ENCODE results near the gene RABGGTA.

Gene RABGGTA

DNA sequence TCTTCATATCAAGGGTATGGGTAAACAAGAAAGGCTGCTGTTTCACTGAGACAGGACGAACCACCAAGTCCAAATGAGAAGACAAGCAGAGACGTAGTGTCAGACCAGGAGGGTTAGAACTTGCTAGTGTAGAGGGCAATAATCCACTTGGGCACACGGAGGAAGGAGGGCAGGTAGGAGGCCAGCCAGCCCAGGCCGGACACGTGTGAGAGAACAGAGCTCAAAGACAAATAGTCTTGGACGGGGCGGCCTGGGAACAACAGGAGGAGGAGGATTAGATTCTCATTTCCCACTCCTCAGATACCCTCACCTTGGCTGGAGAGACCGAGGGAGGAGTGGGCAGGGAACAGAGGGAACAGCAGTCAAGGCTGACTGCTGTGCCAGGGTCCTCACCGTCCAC lies 19.3 kb upstream of the RABGGTA start:
- no peaks in the 10 kb centered on the region for H3F3A ChIP-seq (ENCODE audit: insufficient read depth, low read length)
- peaks cover 37% of the 10 kb centered on the region for H3K36me3 ChIP-seq (ENCODE audit: insufficient read depth, low read length)
- H3K27ac ChIP-seq (ENCODE audit: low read depth, low read length, poor library complexity, severe bottlenecking) = no peak overlapping the region
- no peaks in the 10 kb centered on the region for H4K20me1 ChIP-seq (ENCODE audit: insufficient read depth, low read length)
- H3K4me3 ChIP-seq (ENCODE audit: low read depth, low read length, poor library complexity, severe bottlenecking) = no peak overlapping the region
- no peak for TF ChIP-seq EZH2 (IDR thresholded peaks at IDR 0.05; ENCODE audit: borderline replicate concordance, low read length)
- TF ChIP-seq, protein P1, sequence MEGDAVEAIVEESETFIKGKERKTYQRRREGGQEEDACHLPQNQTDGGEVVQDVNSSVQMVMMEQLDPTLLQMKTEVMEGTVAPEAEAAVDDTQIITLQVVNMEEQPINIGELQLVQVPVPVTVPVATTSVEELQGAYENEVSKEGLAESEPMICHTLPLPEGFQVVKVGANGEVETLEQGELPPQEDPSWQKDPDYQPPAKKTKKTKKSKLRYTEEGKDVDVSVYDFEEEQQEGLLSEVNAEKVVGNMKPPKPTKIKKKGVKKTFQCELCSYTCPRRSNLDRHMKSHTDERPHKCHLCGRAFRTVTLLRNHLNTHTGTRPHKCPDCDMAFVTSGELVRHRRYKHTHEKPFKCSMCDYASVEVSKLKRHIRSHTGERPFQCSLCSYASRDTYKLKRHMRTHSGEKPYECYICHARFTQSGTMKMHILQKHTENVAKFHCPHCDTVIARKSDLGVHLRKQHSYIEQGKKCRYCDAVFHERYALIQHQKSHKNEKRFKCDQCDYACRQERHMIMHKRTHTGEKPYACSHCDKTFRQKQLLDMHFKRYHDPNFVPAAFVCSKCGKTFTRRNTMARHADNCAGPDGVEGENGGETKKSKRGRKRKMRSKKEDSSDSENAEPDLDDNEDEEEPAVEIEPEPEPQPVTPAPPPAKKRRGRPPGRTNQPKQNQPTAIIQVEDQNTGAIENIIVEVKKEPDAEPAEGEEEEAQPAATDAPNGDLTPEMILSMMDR (IDR thresholded peaks at IDR 0.05; ENCODE audit: low read length) = no peak
- H3K4me1 ChIP-seq (ENCODE audit: insufficient read depth, low read length, severe bottlenecking) = no peaks in the 10 kb centered on the region
- H2AFZ ChIP-seq (ENCODE audit: low read length) = no peak overlapping the region
- H3K9me2 ChIP-seq (ENCODE audit: low read depth, low read length) = no peaks in the 10 kb centered on the region
- no peaks in the 10 kb centered on the region for H3K9me3 ChIP-seq (ENCODE audit: low read length)
- no peaks in the 10 kb centered on the region for H3K79me2 ChIP-seq (ENCODE audit: insufficient read depth, low read length)
- H3K4me2 ChIP-seq (ENCODE audit: low read length) = no peak overlapping the region
- H3K9ac ChIP-seq (ENCODE audit: low read length) = no peak overlapping the region
- no peaks in the 10 kb centered on the region for H3K27me3 ChIP-seq (ENCODE audit: insufficient read depth, low read length)

DNA sequence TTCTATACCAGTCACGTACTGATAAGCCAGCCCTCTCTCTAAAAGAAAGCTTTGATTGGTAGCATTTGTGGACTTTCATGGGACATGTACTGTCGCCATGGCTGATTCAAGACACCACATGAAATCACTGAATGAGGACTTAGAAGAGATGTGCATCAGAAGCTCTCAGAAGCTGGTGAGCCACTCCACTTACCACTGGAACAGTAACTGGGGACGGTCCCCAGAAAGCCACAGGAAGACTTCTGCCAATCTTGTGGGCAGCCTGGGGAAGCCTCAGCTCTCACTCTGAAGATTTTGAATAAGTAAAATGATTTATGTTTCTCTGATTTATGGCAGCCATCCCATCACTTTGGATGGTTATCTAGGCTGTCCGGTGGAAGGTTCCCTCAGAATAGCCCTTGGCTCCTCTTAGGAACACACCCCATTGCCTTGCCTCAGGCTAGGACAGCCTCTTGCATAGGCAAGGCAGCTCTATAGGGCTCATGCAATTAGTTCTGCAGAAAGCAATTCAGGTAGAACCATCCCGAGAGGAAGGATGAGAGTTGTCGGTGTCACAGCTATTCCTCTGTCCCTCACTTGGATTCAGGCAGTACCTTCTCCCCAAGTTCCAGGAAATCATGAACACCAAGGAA lies 18.4 kb upstream of the RABGGTA start:
- H3K9me3 ChIP-seq (ENCODE audit: low read length) = no peaks in the 10 kb centered on the region
- no peaks in the 10 kb centered on the region for H3F3A ChIP-seq (ENCODE audit: insufficient read depth, low read length)
- no peaks in the 10 kb centered on the region for H4K20me1 ChIP-seq (ENCODE audit: insufficient read depth, low read length)
- no peak overlapping the region for H3K4me2 ChIP-seq (ENCODE audit: low read length)
- H3K79me2 ChIP-seq (ENCODE audit: insufficient read depth, low read length) = no peaks in the 10 kb centered on the region
- H3K36me3 ChIP-seq (ENCODE audit: insufficient read depth, low read length) = peaks cover 32% of the 10 kb centered on the region
- no peak overlapping the region for H2AFZ ChIP-seq (ENCODE audit: low read length)
- no peak overlapping the region for H3K4me3 ChIP-seq (ENCODE audit: low read depth, low read length, poor library complexity, severe bottlenecking)
- H3K27ac ChIP-seq (ENCODE audit: low read depth, low read length, poor library complexity, severe bottlenecking) = no peak overlapping the region
- H3K4me1 ChIP-seq (ENCODE audit: insufficient read depth, low read length, severe bottlenecking) = no peaks in the 10 kb centered on the region
- no peaks in the 10 kb centered on the region for H3K9me2 ChIP-seq (ENCODE audit: low read depth, low read length)
- no peak for TF ChIP-seq EZH2 (IDR thresholded peaks at IDR 0.05; ENCODE audit: borderline replicate concordance, low read length)
- TF ChIP-seq, protein P1 (IDR thresholded peaks at IDR 0.05; ENCODE audit: low read length) = no peak
- no peaks in the 10 kb centered on the region for H3K27me3 ChIP-seq (ENCODE audit: insufficient read depth, low read length)
- H3K9ac ChIP-seq (ENCODE audit: low read length) = no peak overlapping the region

DNA sequence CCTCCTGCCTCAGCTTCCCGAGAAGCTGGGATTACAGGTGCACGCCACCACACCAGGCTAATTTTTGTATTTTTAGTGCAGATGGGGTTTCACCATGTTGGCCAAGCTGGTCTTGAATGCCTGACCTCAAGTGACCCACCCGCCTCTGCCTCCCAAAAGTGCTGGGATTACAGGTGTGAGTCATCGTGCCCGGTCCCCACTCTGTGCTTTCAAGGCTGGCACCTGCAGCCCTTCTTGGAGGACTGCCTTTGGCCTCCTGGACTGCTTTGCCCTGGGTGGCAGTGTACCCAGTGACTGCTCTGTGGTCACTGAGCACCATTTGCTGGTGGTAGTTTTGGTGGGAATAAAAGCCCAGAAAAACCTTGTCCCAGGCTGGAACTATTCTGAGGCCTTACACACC lies 15.6 kb upstream of the RABGGTA start:
- no peaks in the 10 kb centered on the region for H3K79me2 ChIP-seq (ENCODE audit: insufficient read depth, low read length)
- H3K27ac ChIP-seq (ENCODE audit: low read depth, low read length, poor library complexity, severe bottlenecking) = no peak overlapping the region
- H3K4me1 ChIP-seq (ENCODE audit: insufficient read depth, low read length, severe bottlenecking) = no peaks in the 10 kb centered on the region
- no peak overlapping the region for H3K4me3 ChIP-seq (ENCODE audit: low read depth, low read length, poor library complexity, severe bottlenecking)
- H3K4me2 ChIP-seq (ENCODE audit: low read length) = no peak overlapping the region
- H3K9me2 ChIP-seq (ENCODE audit: low read depth, low read length) = no peaks in the 10 kb centered on the region
- H3K36me3 ChIP-seq (ENCODE audit: insufficient read depth, low read length) = peaks cover 25% of the 10 kb centered on the region
- TF ChIP-seq EZH2 (IDR thresholded peaks at IDR 0.05; ENCODE audit: borderline replicate concordance, low read length) = no peak
- TF ChIP-seq, protein P1 (IDR thresholded peaks at IDR 0.05; ENCODE audit: low read length) = no peak
- no peak overlapping the region for H2AFZ ChIP-seq (ENCODE audit: low read length)
- H3F3A ChIP-seq (ENCODE audit: insufficient read depth, low read length) = no peaks in the 10 kb centered on the region
- H3K9me3 ChIP-seq (ENCODE audit: low read length) = no peaks in the 10 kb centered on the region
- no peaks in the 10 kb centered on the region for H4K20me1 ChIP-seq (ENCODE audit: insufficient read depth, low read length)
- no peak overlapping the region for H3K9ac ChIP-seq (ENCODE audit: low read length)
- H3K27me3 ChIP-seq (ENCODE audit: insufficient read depth, low read length) = no peaks in the 10 kb centered on the region

Data from OCI-LY1 (cell line).